ENCODE results near the gene FBXL13.
"Not testable (repeated sequence)": the region's sequence is repeated elsewhere in the genome, so short reads cannot be mapped to it uniquely, and the experiment has no call there.

Gene FBXL13

DNA sequence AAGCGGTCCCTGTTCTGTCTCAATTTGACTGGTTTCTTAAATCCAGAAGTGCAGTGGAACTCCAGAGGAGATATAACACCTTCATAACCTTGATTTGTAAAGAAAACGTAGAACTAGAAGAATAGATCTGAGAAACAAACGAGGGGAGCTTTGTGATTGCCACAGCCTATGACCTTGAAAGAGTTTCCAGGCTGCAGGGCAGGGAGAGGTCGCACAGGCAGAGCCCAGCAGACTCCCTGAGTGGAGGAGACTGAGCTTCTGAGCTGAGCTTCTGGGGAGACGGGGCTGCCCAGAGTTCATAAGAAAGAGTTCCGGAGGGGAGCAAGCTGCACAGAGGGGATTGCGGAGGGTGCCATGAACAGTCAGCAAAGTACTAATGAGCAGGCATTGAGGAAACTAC is 268.0 kb downstream of the FBXL13 start:
- no peak for DNase-seq

DNA sequence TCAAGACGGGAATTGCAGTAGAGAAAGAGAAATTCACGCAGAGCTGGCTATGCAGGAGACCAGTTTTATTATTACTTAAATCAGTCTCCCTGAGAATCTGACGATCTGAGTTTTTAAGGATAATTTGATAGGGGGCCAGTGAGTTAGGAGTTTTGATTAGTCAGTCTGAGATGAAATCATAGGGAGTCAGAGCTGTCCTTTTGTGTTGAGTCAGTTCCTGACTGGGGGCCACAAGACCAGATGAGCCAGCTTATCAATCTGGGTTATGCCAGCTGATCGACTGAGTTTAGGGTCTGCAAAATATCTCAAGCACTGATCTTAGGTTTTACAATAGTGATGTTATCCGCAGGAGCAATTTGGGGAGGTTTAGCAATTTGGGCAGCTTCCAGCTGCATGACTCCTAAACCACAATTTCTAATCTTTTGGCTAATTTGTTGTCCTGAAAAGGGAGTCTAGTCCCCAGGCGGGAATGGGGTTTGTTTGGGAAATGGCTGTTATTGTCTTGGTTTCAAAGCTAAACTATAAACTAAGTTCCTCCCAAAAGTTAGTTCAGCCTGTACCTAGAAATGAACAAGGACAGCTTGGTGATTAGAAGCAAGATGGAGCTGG is 278.5 kb downstream of the FBXL13 start:
- not testable (repeated sequence) for DNase-seq

DNA sequence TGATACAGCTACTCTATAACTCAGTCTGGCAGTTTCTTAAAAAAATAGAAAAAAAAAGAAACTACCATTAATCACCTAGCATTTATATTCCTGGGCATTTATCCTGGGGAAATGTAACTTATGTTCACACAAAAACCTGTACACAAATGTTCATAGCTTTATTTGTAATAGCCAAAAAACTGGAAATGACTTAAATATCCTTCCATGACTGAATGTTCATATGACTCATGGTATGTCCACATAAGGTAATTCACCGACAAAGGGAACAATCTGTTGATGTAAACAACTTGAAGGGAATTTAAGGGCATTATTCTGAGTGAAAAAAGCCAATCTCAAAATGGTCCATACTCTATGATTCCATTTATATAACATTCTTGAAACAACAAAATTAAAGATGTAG is 280.0 kb downstream of the FBXL13 start:
- not testable (repeated sequence) for DNase-seq

DNA sequence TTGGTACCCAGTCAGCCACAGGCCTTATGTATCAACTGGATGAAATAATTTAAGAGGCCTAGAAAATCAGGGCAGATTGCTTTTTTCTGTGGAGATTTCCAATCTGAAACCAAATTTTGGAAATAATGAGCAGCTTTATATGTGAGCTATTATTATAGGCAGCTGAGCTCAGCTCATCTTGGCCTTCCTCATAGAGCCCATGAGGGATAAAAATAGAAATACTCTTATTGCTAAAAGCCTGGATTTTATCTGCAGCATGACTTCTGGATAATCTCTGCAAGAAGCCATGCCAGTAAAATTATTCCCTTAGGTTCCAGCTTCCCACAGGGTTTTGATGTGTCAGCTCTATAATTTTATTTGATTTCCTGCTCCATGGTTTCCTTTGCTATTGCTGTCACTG is 282.8 kb downstream of the FBXL13 start:
- DNase-seq, result not testable (repeated sequence)

GRCh38 chr7:102791367-102791766 is 283.2 kb downstream of the FBXL13 start:
- DNase-seq, result not testable (repeated sequence)

DNA sequence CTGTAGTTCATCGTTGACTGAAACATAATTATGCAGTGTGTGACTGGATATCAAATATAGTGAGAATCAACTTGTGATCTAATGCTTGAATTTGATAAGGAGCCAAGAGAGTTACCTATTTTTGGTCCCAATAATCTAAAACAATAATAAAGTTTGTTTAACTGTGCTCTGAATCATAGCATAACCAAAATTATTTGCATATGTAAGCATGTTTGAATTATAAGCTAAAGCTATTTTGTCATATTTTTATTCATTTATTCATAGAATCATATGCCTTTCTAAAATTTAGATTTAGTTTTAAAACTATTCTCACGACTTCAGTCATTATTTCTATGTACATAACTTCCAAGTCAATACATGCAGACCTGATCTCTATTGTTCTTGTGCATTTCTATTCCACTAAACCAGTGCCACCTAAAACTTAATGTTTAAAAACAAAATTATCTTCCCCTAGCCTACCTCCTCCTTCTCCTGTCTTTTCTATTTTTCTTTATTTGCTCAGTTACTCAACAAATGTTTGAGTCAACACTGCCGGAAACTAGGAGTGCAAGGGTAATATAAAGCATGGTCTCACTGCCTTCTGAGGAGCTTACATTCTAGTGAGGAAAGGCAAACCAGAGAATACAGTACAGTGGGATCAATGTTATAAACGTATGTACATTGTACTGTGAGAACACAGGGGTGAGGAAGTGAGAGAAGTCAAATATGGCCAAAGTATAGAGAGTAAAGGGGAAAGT is 284.1 kb downstream of the FBXL13 start:
- not testable (repeated sequence) for DNase-seq

- DNase-seq, result not testable (repeated sequence)
These were observed 285.8 kb downstream of the FBXL13 start for GRCh38 chr7:102788770-102789169.

DNA sequence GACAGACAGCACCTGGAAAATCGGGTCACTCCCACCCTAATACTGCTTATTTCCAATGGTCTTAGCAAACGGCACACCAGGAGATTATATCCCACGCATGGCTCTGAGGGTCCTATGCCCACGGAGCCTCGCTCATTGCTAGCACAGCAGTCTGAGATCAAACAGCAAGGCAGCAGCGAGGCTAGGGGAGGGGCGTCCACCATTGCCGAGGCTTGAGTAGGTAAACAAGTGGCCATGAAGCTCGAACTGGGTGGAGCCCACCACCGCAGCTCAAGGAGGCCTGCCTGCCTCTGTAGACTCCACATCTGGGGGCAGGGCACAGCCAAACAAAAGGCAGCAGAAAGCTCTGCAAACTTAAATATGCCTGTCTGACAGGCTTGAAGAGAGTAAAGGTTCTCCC is 293.7 kb downstream of the FBXL13 start:
- not testable (repeated sequence) for DNase-seq

DNA sequence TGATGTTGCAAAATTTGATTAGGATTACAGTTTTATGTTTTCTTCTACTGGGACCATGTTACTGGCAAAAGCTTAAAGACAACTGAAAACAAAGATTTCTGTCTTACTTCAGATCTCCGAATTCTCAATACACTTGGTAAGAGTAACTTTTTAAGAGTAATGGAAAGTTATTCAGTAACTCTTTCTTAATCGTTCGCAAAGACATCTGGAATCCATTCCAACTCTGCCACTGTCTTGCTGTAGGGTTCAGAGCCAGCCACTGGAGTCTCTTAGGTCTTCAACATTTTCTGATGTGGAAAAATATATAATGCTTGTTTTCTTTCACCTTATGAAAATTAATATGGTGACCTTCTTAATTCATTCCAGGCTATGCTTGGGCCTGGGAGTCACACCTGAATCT is 295.9 kb downstream of the FBXL13 start:
- not testable (repeated sequence) for DNase-seq

- DNase-seq, result not testable (repeated sequence)
These were observed 298.4 kb downstream of the FBXL13 start for GRCh38 chr7:102776217-102776616.

DNA sequence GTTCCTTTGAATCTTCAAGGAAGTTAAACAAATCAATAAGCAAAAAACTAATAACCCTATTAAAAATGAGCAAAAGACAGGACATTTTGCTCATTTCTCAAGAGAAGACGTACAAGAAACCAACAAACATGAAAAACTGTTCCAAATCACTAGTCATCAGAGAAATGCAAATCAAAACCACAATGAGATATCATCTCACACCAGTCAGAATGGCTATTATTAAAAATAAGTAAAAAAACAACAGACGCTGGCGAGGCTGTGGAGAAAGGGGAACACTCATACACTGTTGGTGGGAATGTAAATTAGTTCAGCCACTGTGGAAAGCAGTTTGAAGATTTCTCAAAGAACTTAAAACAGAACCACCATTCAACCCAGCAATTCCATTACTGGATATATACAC is 304.1 kb downstream of the FBXL13 start:
- not testable (repeated sequence) for DNase-seq

DNA sequence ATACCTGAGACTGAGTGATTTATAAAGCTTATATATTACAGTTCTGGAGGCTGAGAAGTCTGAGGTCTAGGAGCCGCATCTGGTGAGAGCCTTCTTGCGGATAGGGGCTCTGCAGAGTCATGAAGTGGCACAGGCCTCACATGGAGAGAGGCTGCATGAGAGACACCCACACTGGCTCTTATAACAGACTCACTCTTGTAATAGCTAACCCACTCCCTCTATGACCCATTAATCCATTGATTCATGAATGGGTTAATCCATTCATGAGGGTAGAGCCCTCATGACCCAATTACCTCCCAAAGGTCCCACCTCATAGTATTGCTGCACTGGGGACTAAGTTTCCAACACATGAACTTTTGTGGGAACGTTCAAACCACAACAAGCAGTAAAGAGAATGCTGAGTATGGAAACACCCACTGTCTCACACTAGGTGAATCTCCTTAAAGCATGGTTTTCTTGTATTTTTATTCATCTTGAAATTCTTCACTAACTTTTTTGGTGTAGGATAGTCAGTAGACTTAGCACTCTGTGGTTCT is 304.9 kb downstream of the FBXL13 start:
- DNase-seq, result not testable (repeated sequence)

- DNase-seq, result not testable (repeated sequence)
These were observed 311.2 kb downstream of the FBXL13 start for GRCh38 chr7:102763295-102763905.

Measured in activated naive CD4-positive, alpha-beta T cell treated with anti-CD3 and anti-CD28 coated beads, Interleukin-2, amount 50 U/mL, for 16 hours (primary cell).